DMS 273 (cell line): ENCODE measurements around the gene OGFRL1.
A peak's percentile ranks its signal among the peaks of the same experiment; 100 is the strongest.

Source experiments
- DNase-seq: peaks from one replicate; lab custom pipeline; 2025; ENCODE audit not compliant: unreplicated experiment; lab: John Stamatoyannopoulos, UW

Gene OGFRL1

DNA sequence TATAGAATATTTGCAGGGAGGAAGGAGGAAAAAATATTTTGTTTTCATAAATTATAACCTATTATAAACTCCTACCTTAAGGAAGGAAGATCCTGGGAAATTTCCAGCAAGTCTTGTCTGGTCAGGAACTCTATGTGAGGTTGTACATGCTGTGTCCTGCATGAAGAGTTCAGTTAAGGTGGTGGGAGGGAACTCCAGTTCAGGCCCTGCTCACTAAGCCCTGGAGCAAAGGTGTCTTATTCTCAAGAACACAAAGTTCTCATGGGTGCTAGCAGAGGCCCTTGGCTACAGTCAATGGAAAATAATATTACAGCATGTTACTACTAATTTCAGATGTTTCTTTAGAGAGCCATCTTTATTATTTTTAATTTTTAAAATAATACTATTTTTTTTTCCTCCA, 3.8 kb upstream of the OGFRL1 start:
- no peak for DNase-seq

DNA sequence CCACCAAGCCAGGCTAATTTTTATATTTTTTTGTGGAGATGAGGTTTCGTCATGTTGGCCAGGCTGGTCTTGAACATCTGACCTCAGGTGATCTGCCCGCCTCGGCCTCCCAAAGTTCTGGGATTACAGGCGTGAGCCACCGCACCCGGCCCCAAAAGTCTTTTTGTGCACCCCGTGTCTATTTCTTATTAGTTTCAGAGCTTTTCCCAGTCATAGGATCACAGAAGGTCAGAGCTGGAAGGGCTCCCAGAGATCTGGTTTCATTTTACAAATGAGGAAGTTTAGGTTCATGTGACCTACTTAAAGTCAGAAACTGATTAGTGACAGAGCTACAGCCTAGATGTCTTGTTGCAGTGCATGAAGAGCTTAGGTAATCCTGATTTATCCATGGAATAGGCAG, 1.6 kb upstream of the OGFRL1 start:
- DNase-seq = peak; percentile 71

DNA sequence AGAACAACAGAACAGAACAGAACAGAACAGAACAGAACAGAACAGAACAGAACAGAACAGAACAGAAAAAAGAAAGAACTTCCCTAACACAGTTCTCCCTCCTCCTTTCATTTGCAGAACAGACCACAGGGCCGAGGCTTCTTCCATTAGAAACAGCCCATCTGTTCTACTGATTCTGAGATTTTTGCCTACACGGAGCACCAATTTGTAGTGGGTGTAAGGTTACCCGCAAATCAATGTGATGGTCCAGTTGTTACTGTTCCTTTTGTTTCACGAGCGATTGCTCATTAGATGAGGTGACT, 734 bp upstream of the OGFRL1 start:
- DNase-seq = peak; percentile 83

DNA sequence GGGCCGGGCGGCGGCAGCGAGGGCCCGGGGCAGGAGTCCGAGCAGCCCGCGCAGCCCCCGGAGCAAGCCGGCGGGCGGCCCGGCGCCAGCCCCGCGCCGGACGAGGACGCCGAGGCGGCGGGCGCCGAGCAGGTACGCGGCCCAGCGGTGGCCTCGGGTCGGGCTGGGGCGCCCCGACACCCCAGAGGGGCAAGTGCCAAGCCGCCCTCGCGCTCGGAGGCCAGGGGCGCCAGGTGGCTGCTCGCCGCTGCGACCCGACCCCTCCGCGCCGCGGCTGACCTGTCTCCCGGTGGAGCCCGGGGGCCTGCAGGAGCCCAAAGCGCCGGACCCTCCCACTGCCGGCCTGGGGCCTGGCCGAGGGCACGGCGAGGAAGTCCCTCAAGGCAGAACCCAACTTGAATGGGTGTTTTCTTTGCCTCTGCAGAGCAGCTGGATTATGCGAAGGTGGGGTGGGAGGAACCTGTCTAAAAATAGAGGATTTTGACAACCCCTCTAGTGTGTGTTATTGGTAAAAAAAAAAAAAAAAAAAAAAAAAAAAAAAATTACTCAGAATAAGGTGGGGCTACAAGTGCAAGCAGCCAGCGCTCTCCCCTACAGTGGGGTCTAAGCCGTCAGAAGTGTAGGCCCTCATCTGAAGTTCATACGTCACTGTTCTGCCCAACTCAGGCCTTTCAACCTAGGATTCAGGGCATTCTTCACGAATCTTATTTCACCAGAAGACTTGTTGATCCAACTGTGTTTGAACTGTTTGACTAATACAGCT, 609 bp downstream of the OGFRL1 start:
- DNase-seq = peak; percentile 56

DNA sequence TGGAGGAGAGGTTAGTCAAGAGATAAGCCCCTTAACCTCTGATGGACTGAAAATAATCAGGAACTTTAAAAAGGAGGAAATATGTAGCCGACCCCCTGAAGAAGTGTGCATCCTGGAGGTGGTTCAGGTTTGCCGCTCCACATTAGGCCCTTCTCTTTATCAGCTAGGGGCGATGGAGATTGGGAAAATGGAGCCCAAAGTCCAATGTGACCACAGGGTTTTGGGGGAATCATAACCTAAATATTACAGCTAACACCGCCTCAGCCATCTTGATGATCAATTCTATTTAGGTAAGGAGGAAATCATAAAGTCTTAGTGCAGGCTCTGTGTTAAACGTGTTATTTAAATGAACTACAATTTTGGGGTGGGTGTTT, 1.2 kb downstream of the OGFRL1 start:
- DNase-seq = no peak

DNA sequence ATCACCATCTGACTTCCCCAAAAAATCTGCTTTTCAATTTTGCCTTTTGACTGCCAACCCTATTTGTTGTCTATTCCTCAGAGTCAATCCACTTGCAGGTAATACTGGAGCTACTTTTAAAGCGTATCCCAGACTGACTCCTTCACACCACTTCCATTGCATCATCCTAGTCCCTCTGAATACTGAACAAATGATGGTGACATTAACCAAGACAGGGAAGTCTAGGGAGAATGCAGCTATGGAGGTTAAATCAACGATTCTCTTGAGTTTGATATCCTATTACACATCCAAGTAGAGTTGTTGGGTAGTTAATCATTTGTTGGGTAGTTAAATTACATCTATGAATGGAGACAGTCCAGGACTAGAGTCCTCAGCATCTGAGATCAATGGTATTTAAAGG, 2.0 kb downstream of the OGFRL1 start:
- peak; percentile 20 for DNase-seq

DNA sequence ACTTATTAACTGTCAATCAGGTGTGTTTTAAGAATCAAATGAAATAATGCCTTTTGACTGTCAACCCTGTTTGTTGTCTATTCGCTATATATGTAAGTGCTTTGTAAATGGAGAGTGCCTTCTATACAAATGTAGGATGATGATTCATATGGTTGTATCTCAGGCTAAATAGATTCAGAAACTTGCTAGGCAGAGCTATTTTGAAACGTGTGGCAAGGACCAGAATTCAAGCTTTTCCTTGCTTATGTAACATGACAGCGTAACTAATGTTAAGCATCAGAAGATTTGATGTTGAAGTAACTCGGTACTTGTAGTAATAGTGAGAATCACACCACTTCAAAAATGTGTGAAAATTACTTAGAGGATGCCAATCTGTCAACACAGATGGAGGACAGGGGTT, 3.4 kb downstream of the OGFRL1 start:
- DNase-seq = peak; percentile 24

DNA sequence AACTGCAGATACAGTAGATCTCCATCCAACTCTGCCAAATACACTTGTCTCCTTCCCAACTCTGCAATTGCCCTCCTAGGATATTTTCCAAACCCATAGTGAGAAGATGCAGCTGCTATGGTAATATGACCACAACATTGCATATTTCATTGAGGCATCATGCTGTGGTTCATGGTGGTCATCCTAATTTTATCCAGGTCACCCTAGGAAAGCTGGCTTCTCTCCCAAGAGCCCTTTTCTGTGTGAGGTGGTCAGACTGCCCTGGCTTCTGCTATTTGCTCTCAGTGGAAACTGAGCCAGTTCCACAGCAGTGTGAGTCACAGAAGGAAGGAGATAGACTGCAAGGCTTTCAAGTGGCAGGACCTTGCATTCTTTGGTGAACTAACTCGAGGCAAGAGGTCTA, 5.5 kb downstream of the OGFRL1 start:
- DNase-seq = no peak

DNA sequence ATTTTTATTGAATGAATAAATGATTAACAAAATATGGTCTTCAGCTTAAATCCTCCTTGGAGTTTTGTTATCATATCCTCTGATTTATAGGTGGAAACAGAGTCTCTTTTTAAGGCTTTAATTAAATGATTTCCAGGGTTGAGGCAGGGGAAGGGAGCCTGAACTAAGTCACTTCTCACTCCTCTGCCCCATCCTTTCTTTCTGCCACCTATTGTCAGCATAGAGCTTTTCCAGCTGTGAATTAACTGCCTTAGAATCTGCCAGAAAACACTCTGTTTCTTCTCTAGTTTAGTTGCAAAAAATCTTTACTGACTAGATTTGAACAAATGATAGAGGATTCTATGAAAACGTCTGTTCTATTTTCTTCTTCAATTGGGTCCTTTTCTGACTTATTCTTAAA, 9.8 kb downstream of the OGFRL1 start:
- DNase-seq = no peak

DNA sequence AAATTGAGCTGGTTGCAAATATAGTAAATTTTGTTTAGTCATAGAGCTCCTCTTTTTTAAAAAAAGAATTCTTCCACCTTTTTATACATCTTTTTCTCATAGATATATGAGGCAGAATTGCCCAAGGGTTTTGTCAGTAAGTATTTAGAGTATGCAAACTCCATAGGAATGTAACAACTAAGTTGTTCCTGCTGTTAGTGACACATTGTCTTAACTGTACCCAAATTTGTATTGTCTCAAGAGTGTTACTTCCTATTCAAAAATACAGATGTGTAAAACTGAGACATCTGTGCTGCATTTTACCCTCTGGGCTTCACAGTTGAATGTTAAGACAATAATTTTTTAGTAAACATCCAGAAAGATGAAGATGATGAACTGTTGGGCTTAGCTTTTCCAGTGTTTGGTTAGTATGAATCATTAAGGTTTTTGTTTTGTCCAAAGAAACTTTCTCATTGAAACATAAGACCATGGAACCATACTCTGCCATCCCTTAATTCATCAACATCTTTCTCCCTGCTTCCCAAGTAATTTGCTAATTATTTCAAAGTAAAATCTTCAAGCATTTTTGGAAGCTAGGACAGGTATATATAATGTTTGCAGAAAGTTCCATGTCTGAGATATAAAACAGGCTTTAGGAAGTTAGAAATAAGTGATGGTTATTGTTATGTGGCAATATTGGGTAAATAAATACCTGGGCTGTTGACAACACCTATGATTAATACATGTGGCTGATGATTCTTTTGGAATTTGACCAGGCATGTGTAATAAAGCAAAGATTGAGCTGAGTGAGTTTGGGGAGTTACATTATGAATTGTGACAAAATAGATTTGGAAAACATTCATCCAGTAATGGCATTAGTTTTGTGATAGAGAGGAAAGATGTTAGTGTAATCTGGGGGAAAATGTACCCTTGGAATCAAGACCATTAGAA, 11.2 kb downstream of the OGFRL1 start:
- no peak for DNase-seq

DNA sequence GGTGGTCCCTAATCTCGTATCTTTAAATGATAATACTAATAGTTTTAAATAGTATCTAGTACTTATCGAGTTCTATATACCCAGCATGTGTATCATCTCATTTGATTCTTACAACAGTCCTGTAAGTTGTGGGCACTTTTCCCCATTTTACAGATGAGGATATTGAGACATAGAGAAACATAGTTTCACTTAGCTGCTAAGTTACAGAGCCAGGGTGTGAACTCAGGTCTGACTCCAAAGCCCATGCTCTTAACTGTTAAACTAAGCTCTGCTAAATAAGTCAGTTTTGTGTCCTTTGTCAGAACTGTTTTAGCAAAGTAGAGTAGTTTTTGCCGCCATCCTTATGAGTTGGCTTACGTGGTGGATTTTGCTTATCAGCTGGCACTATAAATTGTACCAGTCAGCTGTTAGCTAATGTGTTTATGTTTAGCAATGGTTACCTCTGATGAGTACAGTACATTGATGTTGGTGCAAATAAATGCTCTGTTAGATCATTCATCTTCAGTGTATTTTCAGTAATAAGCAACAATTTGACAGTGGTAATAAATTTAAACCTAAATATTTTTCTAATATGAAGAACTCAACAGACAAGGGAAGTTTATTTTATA, 12.1 kb downstream of the OGFRL1 start:
- DNase-seq = no peak

DNA sequence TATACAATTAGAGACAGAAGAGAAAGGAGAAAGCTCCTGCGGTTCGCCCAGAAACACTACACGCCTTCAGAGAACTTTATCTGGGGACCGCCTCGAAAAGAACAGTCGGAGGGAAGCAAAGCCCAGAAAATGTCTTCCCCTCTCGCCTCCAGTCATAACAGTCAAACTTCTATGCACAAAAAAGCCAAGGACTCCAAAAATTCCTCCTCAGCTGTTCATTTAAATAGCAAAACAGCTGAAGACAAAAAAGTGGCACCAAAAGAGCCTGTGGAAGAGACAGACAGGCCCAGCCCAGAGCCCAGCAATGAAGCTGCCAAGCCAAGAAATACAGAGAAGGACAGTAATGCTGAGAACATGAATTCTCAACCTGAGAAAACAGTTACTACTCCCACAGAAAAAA, 12.9 kb downstream of the OGFRL1 start:
- DNase-seq = no peak

DNA sequence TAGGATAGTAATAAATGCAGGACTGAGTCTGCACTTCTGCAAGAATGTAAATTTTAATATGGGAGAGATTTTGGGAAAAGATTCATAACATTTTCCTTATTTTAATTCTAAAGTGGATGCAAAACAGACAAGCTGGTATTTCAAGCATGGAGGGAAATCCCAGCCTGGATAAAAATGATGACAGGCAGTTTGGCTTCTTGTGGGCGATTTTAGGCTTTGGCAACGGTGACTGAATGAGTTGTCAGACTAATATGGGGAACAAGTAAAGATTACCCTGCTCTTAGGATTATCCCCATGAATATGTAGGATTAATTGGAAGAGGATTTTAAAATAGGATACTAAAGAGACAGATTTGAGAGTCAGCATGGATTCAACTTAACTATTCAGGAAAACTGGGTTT, 21.0 kb downstream of the OGFRL1 start:
- no peak for DNase-seq

DNA sequence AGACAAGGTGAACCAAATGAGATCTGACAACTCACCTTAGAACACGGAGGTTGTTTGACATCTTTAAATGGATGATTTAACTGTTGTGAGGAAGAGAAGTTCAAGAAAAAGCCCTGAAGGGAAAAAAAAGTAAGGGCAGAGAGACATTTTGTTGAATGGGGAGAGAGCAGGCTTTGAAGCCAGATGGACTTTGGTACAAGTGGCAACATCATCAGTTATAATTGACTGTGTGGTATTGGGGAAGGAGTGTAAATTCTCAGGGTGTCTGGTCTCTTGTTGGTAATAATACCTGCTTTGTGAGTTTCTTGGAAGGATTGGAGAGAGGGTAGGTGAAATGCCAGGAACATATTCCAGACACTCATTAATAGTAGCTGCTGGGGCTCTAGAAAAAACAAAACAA, 21.6 kb downstream of the OGFRL1 start:
- no peak for DNase-seq

DNA sequence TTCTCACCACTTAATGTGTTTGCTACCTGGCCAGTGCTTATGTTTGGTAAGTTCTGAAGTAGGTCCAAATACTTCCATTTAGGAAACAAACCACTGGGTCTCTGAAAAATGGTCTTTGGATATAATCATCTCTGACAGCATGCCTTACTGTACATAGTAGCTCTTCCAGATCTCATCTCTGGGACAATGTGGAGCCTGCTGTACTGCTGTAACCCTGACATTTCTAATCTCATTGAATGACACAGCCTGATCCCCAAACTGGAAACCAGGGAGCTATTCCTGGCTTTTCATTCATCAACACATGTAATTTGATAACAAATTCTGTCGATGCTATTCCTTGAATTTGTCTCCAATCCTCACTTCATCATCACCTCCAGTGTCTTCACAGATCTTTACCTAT, 23.5 kb downstream of the OGFRL1 start:
- no peak for DNase-seq

DNA sequence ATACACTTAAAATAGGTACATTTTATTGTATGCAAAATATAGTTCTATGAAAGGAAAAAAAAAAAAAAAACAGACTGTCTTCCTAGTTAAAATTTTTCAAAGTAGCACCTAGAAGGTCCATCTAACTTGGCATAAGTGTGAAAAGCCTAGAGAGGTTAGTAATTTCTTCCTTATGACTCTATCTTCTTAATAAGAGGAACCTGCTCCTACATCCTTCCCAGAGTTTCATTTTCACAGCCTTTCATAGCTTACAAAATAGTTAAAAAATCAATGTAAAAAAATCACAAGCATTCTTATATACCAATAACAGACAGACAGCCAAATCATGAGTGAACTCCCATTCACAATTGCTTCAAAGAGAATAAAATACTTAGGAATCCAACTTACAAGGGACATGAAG, 28.8 kb downstream of the OGFRL1 start:
- no peak for DNase-seq

DNA sequence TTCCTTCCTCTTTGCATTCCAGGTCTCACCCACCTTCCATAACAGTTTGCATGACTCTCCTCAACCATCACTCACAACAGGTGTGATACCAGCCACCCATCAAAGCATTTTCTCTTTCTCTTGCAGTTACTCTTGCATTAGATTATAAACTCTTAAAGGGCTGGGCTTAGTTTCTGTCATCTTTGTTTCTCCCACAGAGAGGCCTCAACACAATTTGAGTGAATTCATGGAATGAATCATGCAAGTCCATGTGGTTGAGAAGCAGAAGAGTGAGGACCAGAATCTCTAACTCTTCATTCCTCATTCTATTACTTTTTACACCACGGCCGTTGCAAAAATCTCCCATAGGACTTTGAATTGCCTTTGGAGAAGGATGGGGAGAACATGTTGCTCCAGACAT, 31.4 kb downstream of the OGFRL1 start:
- no peak for DNase-seq

DNA sequence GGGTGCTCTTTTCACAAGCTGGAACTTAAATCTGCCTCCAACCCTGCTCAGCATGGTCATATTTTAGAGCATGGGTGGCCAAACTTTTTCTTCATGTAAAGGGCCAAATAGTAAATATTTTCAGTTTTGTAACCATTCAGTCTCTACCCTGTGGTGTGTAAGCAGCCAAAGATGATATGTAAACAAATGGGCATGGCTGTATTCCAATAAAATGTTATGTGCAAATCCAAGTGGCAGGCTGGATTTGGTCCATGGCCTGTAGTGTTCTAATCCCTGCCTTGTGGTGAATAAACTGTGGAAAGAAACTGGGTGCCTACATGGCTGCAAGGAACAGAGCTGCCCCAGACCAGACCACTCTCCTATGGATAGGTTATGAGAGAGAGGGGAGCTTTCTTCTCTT, 32.7 kb downstream of the OGFRL1 start:
- peak; percentile 7 for DNase-seq

DNA sequence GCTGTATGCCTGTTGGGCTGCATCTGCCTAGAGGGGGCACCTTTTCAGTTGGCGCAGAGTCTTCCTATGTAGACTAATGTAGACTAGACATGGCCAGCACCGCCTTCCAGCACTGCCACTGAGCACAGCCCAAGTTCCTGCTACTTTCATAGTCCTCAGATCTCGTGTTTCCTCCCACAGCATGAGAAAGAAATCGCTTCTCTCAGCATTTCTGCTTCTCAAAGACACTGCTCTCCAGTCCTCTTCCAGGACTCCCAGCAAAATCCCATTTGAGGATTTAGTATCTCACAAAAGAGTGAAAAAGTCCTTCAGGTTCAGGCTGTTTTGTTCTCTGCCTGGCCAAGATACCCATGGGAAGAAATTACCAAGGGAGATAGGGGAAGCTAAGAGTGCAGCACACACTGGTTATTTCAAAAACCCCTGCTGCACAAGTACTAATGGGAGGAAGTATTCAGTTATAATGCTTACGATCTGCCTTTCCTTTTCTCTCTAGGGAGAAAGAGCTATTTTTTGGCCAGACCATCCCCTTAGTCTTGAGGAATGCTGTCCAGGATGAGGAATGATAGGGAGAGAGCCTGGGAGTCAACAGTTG, 35.7 kb downstream of the OGFRL1 start:
- DNase-seq = peak; percentile 22

DNA sequence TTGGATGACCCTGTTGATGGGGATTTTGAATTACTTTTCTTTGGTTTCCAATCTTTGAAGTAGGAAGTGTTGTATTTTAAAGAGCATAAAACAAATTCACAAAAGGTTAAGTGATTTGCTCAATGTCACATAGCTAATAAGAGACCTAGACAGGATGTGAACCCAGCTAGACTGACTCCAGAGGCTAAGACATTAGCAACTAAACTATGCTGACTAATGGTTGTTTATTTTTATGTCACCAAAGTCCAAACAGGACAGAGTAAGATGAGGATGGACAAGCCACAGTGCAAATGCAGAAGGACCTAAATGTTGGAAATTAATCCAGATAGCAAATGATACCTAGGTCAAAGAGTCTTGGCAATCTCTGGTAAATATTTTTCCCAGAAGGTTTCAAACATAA, 38.0 kb downstream of the OGFRL1 start:
- DNase-seq = no peak

DNA sequence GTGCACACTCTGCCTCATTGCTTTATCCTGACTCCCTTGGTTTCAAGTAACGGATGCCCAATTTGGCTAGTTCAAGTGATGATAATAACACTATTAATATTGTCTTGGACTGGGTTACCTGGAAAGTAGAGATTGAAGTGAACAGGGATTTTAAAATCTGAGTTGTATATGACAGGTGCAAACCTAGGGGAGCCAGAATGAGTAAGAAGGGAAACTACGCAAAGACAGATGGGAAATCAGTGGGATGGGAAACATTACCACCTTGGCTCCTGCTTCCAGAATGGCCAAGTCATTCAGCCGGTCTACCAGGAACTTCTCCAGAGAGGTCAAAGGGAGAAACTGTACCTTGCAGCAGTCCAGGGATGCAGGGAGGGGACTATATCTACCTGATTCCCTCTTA, 41.9 kb downstream of the OGFRL1 start:
- DNase-seq = no peak

DNA sequence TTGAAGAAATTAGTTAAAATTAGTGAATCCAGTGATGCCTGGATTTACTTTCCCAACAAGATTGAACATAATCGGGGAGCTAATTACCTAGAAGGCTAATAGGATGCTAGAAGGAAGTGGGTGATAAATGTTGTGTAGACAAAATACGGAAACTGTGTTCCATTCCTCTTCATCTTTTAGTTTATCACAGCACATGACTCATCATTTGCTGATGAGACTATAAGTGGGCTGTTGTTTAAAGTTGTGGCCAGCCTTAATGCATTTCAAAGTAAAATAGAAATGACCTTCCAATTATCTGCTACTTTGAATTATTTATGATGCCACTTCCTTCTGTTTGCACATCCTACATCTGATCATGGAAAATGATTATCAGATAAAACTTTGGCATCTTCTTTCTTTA, 43.4 kb downstream of the OGFRL1 start:
- no peak for DNase-seq
